SK-N-MC (cell line): Measurements from ENCODE around the gene GTF3C1.

Source experiments
- EZH2 ChIP-seq: fragments of 200-600 bp; sonication (generic); IDR thresholded peaks from one replicate; pipeline ENCODE4 v1.6.1; 2017; ENCODE audit warnings: antibody characterized with exemption
- FOXP2 ChIP-seq: optimal IDR thresholded peaks from 2 replicates; pipeline ENCODE3; 2011; ENCODE audit warnings: mild to moderate bottlenecking, moderate library complexity; ENCODE audit not compliant: insufficient read depth; ENCODE audit errors: extremely low read length, control extremely low read depth
- POLR2AphosphoS5 ChIP-seq: IDR thresholded peaks from 2 replicates; pipeline ENCODE4 v1.6.1; 2012; ENCODE audit warnings: mild to moderate bottlenecking, low read depth, low read length, borderline replicate concordance

- TF ChIP-seq POLR2AphosphoS5 = no peak
- TF ChIP-seq EZH2 = no peak
- no peak for TF ChIP-seq FOXP2
Measured at GRCh38 chr16:27481282-27481934, 68.3 kb downstream of the GTF3C1 start.
